HG03064 (cell line): ENCODE data around the gene MAD1L1.
"Not testable (repeated sequence)": the region's sequence is repeated elsewhere in the genome, so short reads cannot be mapped to it uniquely, and the experiment has no call there.

Source experiments
- ATAC-seq: cut with Tn5 transposase; IDR thresholded peaks from one replicate; pipeline ENCODE4 v1.9.1; 2021; ENCODE audit warnings: low read depth; ENCODE audit not compliant: unreplicated experiment

MAD1L1 gene

GRCh38 chr7:2037808-2038522 is 194.8 kb downstream of the MAD1L1 start:
- ATAC-seq = no peak

GRCh38 chr7:2037301-2037807 is 195.4 kb downstream of the MAD1L1 start:
- no peak for ATAC-seq

DNA sequence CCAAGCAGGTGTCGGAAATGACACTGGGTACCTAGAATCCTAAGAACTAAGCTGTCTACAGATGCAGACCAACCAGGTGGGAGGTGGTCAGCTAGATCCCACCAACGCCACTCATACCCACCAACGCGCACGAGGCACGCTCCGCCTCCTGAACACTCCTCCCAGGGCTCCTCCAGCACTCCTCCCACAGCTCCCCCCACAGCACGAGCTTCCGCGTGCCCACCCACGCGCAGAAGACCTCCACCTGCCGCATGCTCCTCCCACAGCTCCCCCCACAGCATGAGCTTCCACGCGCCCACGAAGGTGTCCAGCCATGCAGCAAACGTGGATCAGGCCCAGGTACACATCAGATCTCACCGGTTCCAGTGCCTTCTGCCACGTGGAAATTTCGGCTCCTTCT is 196.0 kb downstream of the MAD1L1 start:
- ATAC-seq = no peak

DNA sequence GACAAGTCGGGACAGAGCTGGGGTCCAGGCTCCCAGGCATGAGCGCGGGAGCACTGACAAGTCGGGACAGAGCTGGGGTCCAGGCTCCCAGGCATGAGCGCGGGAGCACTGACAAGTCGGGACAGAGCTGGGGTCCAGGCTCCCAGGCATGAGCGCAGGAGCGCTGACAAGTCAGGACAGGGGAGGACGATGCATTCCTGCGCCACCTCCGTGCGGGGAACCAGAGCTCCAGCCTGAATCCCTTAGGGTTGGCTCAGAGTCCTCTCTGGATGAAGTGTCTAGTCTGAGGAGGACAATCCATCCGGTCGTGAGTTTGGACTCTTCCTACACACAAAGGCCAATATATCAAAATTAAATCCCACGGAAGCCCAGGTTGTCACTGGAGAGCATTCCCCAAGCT is 196.5 kb downstream of the MAD1L1 start:
- ATAC-seq = not testable (repeated sequence)

DNA sequence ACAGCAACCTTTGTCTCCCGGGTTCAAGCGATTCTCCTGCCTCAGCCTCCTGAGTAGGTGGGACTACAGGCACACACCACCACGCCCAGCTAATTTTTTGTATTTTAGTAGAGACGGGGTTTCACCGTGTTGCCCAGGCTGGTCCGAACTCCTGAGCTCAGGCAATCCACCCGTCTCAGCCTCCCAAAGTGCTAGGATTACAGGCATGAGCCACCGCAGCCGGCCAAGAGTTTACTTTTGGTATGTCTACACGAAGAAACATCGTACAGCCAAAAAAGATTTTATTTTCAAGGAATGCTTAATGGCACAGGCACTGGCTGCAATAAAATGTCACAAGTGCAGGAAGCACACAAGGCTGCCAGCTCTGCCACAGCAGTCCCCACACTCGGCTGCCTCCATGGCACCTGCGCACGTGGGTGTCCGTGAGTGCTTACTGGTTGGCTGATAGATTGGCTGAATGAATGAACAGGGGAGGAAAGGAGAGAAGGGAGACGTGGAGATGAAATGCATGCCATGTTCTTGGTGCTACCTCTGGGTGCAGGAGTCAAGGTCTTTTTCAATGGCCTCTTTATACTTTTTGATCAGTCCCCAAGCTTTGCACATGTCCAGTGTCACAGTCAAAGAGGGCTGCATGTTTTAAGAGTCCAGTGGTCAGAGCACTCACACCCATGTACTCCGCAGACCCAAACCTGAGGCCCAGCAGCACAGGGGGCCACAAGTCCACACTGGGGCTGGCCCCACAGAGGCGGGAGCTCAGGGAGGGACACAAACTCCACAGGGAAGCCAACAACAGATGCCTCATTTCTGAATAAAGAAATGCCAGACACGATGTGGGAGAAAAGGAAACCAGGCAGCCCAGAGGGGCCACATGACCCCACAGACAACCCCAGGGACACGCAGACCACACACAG is 198.2 kb downstream of the MAD1L1 start:
- ATAC-seq = no peak

DNA sequence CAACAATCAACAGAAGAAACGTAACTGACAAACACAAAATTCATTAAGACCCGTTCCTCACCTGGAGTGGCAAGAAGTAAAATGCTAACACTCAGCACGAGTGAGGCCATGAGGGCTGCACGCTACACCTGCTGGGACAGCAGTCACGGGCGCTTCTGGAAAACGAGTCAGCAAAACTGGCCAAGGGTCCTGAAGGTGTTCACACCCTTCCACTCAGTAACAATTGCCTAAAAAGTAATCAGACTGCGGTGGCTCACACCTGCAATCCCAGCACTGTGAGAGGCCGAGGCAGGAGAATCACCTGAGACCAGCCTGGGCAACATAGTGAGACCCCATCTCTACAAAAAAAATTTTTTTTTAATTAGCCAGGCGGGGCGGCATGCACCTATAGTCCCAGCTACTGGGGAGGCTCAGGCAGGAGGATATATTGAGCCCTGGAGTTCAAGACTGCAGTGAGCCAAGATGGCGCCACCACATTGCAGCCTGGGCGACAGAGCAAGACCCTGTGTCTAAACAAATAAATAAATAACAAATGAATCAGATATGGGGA is 199.1 kb downstream of the MAD1L1 start:
- ATAC-seq = no peak

- no peak for ATAC-seq
These were observed 199.8 kb downstream of the MAD1L1 start for GRCh38 chr7:2032876-2033407.

- no peak for ATAC-seq
These were observed 200.5 kb downstream of the MAD1L1 start for GRCh38 chr7:2032030-2032875.

GRCh38 chr7:2031451-2031845 is 201.3 kb downstream of the MAD1L1 start:
- no peak for ATAC-seq

DNA sequence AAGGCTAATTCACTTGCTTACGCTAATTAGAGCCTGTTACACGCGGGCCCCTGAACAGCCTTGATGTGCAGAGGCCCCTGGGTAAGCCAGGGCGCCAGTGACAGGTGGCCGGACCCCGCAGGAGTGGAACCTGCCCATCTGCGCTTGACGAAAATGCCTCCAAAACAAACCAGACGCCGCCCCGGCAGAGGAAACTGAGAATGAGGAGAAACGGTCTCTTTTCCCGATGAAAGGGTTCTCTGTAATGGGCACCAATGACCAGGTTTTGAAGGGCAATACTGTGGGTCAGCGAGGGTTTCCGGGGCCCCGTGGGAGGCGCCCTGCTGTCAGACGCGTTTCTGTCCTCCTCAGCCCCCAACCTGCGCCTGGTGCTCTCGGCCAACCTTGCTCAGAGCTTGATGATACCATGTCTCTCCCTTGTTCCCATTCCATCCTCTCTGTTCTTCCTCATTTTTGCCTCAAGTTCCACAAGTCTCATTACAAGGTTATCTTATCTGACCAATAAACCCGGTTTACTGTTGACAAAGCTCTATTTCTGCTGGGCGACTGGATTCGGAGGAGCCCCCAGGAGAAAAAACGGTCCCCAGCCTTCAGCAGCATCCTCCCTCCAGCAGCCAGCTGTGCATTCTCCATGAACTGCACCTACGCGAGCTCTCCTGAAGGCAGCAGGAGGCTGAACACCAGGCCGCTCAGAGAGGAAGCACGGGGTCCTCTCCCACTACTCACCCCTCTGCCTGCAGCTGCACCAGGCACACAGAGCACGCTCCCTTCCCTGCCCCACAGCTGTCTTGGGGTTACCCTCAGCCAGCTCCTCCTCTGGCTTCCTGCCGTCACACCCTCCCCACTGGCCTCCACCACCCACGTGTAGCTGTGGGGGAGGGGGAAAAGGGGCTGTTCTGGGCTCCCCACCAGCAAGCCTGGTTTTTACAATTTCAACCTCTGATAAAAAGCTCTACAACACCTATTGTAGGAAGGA is 202.0 kb downstream of the MAD1L1 start:
- no peak for ATAC-seq

GRCh38 chr7:2029936-2030335 is 202.8 kb downstream of the MAD1L1 start:
- ATAC-seq = no peak

DNA sequence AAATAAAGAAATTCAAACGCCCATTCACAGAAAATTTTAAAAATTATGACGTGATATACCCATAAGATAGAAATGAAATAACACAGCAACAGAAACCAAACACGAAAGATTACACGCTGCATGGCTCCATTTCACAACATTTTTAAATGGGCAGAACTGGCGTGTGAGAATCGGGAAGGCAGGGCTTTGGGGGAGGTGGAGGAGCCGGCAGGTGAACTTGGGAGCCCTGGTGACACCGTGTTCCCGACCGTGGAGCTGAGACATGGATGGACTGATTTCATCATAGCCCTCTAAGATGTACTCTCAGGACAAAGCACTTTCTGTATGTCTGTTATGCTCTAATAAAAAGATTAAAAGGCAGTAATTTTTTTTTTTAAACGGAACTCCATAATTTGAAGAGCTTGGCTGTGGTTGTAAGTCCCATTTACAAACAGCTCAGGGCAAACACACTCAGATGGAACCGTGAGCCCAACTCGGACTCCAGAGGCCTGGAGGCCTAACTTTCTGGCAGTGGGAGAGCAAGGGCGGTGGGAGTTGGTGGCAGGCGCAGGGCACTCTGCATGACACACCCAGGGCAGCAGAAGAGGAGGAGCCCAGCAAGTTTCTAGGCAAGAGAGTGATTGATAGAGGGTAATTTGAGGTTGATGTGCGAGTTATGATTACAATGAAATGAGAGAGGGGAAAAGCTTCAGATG is 203.4 kb downstream of the MAD1L1 start:
- ATAC-seq = no peak

GRCh38 chr7:2028733-2029132 is 204.0 kb downstream of the MAD1L1 start:
- ATAC-seq = no peak

DNA sequence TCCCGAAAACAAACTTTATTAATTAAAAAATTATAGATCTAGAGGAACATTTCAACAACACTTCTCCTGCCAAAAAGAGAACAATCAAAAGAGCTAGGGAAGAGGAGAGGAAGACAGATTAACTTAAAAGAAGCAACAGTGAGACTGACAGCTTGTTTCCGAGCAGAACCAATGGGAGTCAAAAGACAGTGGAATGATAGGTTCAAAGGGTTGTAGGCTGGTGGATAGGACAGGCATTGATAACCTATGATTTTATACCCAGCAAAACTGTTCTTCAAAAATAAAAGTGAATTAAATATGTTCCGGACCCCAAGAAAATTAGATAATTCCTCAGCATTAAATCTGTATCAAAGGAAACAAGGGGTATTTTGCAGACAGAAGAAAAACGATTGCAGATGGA is 207.6 kb downstream of the MAD1L1 start:
- ATAC-seq = no peak

DNA sequence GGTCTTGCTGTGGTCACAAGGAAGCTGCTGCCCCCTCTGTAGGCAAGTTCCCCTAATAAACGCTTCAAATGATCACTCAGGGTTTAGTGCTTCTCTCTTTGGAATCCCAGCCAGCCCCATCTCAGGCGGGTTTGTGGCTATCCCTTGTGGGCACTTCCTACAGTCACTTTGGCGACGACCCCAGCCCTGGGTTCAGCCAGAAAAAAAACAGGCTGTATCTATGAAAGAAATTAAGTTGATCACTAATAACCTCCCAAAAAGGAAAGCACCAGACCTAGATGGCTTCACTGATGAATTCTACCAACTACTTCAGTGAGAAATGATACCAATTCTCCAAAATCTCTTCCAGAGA is 208.2 kb downstream of the MAD1L1 start:
- no peak for ATAC-seq

GRCh38 chr7:2023877-2024566 is 208.7 kb downstream of the MAD1L1 start:
- no peak for ATAC-seq

DNA sequence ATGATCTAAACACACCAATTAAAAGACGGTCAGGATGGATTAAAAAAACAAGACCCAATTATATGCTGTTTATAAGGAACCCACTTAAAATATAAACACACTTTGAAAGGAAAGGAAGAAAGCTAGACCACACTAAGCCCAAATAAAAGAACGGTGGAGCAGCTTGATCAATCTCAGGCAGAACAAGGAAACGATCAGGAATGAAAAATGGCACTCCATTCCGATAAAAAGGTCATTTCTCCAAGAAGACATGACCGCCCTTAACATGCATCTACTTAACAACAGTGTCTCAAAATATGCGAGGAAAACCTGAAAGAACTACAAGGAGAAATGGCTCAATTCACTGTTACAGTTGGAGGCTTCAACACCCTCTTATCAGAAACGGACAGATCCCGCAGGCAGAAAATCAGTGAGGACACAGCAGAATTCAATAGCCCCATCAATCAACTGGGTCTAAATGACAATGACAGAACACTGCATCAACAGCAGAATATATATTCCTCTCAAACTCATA is 210.0 kb downstream of the MAD1L1 start:
- ATAC-seq = no peak

- ATAC-seq = no peak
These were observed 210.7 kb downstream of the MAD1L1 start for GRCh38 chr7:2022021-2022409.
